HG03280 (cell line): Measurements from ENCODE around the gene KAT6B.
A peak's percentile ranks its signal among the peaks of the same experiment; 100 is the strongest.
"Not testable (repeated sequence)": the region's sequence is repeated elsewhere in the genome, so short reads cannot be mapped to it uniquely, and the experiment has no call there.

Experiments
- ATAC-seq: cut with Tn5 transposase; IDR thresholded peaks from one replicate; pipeline ENCODE4 v1.9.1; 2021; ENCODE audit warnings: mild to moderate bottlenecking, moderate library complexity; ENCODE audit not compliant: unreplicated experiment

Gene KAT6B

DNA sequence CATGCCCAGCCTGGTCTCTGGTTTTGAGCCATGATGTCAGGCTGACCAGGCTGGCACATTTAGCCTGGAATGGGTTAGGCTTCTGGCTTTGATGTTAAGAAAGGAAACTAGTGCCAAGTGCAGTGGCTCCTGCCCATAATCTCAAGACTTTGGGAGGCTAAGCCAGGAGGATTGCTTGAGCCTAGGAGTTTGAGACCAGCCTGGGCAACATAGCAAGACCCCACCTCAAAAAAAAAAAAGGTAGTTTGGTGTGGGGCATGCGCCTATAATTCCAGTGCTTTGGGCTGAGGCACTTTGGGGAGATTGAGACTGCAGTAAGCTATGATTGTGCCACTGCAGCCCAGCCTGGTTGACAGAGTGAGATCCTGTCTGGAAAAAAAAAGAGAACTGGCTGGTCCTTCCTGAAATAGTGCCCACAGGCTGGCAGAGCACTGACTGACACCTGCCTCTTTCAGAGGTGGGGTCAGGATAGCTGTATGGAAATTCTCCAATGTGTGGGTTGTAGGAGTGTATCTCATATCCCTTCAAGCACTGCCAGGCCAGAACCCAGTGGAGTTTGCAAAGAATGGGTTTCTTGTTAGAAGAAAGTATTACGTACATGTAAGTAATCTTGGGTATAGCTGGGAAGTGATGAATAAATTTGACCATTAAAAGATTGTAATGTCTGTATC lies 61.3 kb downstream of the KAT6B start:
- ATAC-seq = no peak

- no peak for ATAC-seq
Observed at GRCh38 chr10:74888962-74889661, 62.7 kb downstream of the KAT6B start.

DNA sequence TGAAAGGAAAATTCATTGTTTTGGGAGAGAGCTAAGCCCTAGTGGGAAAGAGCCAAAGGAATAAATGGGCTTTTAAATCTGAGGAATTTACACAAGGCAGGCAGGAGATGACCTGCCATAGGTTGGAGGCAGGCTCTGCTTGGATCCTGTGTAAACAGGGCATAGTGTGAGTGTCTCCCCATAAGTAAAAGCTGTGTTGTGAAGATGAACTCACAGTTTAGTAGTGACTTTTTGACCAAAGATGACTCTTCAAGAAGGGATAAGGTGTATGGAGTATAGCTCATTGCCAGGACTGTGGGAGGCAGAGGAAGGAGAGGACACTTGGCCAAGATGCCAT lies 63.2 kb downstream of the KAT6B start:
- no peak for ATAC-seq

GRCh38 chr10:74890460-74890859 lies 64.1 kb downstream of the KAT6B start:
- no peak for ATAC-seq

DNA sequence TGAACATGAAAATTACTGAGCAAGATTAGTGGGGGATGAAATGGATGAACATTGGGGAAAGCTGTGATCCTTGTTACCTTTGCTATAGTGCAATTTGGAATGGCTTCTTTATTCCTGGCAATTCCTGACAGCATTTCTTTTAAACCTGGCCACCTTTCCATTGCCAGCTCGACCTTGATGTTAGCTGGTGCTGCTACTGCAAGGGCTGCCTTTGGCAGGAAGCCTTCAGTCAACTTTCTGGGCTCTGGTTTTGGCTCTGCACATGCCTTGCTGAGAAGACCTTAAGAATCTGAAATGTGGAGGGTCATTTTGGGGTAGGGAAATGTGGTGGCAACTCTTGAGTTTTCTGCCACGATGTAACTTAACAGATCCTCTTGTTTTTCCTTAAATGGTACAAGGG lies 64.7 kb downstream of the KAT6B start:
- ATAC-seq = no peak

GRCh38 chr10:74892839-74893238 lies 66.4 kb downstream of the KAT6B start:
- no peak for ATAC-seq

DNA sequence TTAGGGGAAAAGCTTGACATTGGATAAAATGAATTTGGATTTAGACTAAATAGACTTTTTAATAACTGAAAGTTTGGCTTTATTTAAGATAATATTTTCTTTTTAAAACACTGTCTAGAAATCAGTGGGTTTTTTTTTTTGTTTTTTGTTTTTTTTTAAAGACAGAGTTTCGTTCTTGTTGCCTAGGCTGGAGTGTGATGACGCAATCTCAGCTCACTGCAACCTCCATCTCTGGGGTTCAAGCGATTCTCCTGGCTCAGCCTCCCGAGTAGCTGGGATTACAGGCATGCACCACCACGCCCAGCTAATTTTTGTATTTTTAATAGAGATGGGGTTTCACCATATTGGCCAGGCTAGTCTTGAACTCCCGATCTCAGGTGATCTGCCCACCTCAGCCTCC lies 66.9 kb downstream of the KAT6B start:
- ATAC-seq = not testable (repeated sequence)

GRCh38 chr10:74896788-74897527 lies 70.6 kb downstream of the KAT6B start:
- no peak for ATAC-seq

GRCh38 chr10:74898201-74898976 lies 72.0 kb downstream of the KAT6B start:
- ATAC-seq = peak; percentile 57

DNA sequence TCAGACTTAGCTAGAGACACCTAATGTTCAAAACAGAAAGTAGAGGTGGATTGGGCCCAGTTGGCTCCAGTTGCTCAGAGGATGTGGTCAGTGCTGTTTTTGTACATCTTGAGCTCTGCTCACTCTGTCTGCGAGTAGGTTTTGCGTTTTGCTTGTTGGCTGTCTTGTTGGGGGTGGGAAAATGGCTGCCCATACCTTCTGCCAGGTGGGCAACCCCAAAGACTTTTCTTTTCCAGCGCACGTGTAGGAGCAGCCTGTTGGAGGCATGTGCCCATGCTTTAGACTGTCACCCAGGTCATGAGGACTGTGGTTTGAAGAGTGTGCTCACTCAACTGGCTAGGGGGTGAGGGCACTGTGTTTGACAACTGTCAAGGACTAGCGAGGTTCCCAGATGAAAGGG lies 73.9 kb downstream of the KAT6B start:
- ATAC-seq = peak; percentile 73

- ATAC-seq = no peak
Observed at GRCh38 chr10:74901301-74901700, 74.9 kb downstream of the KAT6B start.

GRCh38 chr10:74901867-74902450 lies 75.6 kb downstream of the KAT6B start:
- ATAC-seq = no peak

DNA sequence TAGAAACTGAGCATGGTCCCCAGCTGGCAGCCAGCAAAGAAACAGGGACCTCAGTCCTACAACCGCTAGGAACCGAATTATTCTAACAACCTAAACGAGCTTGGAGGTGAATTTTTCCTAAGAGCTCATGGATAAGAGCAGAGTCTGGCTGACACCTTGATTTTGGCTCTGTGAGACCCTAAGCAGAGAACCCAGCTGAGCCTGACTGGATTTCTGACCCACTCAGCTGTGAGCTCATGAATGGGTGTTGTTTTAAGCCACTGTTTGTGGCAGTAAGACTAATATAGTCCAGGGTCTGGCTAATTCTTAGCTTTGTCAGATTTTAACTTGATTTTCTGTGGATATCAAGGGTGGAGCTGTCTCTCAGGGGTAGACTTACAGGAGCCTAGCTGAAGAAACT lies 77.1 kb downstream of the KAT6B start:
- no peak for ATAC-seq

DNA sequence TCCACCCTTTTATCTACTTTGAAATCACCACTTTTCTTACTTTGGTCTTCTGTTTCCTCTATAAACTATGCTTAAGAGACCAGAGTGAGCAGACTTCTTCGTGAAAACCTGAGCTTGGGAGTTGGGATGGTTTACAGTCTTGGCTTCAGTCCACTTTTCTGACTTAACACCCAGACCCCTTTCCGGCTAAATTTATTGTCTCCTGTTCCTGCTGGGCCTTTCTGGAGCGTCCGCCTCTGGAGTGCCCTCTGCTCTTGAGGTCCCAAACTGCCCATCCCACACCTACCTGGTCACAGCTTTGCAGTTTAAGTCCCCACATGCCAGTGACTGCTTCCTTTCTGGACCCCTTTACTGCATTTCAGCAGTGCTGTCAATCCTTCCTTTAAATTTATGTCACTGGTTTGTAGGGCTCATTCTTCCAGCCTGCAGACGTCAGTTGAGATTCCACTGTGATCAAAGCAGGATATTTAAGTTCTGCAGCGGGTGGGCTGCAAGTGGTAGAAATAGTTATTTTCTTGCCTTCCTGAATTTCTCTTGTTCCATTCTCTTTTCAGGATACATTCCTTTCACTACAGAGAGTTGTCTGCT lies 80.3 kb downstream of the KAT6B start:
- ATAC-seq = no peak

DNA sequence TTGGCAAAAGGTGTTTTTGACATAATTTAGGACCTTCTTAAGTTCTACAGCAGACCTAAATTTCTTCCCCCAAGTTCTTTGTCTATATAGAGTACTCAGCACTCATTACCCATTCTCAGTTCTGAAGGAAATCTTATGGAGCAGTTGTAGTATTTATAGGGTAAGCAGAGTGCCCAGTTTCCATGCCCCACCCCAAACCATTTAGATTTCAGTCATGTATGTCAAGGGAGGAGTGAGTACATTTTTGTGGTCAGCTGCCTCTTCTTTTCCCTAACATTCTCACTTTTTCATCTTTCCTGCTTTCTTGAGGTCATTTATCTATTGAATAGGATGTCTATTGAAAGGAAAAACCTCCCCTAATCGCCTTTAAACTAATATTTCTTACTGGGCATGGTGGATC lies 83.3 kb downstream of the KAT6B start:
- ATAC-seq = no peak

GRCh38 chr10:74910241-74910975 lies 84.0 kb downstream of the KAT6B start:
- ATAC-seq = no peak

DNA sequence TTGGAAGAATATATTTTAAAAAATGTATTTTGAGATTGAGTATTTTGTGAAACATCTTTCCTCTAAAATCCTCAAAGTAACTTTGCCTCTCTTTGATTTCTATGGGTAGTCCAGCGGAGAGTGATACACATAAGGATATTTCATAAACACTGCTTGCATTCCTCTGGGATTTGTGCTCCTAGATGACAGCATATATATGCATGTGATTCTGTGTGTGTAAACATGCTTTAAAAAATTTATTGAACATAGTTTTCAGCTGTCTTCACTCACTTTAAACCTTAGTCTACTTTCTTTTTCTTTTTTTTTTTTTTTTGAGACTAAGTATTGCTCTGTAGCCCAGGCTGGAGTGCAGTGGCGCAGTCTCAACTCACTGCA lies 84.6 kb downstream of the KAT6B start:
- ATAC-seq = no peak

DNA sequence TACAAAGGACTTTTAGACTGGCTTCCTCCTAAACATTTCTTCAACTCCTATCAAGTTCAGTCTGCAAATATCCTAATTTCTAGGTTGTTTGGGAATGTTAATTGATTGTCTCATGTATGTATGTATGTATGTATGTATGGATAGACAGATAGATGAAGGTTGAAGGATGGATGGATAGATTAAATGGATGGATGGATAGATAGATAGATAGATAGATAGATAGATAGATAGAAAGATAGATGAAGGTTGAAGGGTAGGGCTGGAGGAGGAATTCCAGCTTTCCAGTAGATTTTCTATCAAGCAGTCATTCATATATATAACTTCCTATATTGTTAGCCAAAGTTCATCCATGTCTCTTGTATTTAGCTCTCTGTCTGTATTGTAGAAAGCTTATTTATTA lies 85.8 kb downstream of the KAT6B start:
- no peak for ATAC-seq

DNA sequence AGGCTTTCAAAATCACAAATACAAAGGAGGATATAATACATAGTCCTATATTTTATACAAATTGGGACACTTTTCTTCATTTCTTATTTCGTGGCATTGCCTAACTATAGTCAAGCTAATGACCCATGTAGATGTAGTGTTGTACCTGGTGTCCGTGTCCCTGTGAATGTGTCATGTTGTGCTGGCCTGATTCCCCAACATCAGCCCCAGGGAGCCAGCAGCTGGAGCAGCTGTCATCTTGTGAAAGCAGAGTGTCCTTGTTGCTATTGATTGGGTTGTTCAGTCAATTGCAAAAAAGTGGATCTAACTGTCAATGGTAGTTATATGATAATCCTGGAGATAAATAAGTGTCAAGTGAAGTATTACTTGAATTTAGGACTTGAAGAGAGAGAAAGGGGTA lies 86.3 kb downstream of the KAT6B start:
- no peak for ATAC-seq

DNA sequence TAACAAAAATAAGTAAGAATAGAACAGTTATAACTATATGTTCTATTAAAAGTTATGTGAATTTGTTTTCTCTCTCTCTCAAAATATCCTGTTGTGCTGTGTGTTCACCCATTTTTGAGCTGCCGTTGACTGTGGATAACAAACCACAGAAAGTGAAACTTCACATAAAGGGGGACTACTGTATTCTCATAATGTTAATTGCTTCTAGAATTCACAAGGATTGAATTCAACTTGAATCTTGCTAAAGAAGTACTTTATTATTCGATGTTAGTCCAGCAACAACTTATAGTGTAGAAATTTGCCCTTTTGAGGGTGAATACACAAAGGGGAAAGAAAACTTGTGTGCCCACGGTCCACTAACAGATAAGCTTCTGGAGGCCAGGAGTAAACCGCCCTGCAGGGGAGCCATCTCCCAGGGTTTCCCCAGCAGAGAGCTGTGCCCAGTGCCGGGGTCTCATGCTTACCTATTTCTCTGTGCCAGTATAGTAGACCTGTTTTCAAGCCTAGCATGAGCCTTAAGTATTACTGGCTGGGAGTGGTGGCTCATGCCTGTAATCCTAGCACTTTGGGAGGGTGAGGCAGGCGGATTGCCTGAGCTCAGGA lies 87.1 kb downstream of the KAT6B start:
- ATAC-seq = no peak
